HUDEP-2 (cell line): Measurements from ENCODE around the gene CACNG3.
"Not testable (repeated sequence)": the region's sequence is repeated elsewhere in the genome, so short reads cannot be mapped to it uniquely, and the experiment has no call there.

Source experiments
- DNase-seq, 76 experiments: peaks; one replicate each; lab custom pipeline; 2025; ENCODE audit not compliant: unreplicated experiment in 76 of 76; lab: John Stamatoyannopoulos, UW

CACNG3 gene

DNA sequence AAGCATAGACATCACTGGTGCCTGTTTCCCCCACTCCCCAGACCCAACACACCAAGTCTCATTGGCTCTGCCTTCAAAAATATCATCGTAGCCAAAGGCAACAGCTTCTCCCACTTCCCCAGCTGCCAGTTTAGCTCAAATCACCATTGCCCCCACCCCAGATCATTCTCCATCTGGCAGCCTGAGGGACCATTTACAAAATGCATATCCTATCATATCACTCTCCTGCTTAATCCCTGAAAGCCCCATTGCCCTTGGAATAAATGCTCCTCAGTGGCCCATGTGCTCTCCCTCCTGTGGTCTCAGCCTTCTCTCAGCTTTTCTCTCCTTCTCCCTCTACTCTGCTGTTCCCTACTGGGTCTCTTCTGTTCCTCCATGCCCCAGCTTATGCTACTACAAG lies 68.3 kb downstream of the CACNG3 start:
- DNase-seq: no peak

DNA sequence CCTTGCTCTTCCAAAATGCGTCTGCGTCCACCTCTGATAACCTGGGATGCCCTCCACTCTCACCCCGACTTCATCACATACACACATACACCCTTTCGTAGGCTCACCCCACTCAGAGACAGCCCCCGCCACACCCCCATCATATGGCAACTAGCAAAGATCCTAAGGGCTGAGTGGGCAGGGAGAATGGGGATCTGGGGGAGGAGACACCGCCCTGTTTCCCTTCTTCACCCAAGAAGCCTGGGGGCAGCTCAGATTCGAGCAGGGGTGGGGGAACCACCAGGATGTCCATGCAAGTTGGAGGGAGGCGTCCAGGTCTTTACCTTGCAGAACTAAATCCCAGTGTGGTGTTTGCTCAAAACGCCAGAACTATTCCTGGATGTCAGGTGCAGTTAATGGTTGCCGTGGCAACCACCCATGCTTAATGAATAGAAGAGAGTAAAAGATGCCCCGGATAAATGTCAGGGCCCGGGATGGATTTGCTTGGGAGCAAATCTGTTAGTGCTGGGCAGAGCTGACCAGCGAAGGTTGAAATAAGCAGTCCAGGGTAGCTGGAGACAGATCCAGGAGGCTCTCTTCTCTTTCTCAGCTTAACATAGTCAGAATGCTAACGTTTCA lies 72.8 kb downstream of the CACNG3 start:
- no peak for DNase-seq

DNA sequence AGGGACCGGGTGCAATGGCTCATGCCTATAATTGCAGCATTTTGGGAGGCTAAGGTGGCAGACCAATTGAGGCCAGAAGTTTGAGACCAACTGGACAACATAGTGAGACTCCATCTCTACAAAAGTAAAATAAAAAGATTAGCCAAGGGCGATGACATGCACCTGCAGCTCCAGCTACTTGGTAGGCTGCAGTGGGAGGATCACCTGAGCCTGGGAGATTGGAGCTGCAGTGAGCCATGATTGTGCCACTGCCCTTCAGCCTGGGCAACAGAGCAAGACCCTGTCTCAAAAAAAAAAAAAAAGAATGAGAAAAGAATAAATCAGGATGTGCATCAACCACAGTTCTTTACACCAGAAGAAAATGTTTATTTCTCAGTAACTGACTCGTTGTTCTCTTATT lies 76.0 kb downstream of the CACNG3 start:
- DNase-seq: no peak

DNA sequence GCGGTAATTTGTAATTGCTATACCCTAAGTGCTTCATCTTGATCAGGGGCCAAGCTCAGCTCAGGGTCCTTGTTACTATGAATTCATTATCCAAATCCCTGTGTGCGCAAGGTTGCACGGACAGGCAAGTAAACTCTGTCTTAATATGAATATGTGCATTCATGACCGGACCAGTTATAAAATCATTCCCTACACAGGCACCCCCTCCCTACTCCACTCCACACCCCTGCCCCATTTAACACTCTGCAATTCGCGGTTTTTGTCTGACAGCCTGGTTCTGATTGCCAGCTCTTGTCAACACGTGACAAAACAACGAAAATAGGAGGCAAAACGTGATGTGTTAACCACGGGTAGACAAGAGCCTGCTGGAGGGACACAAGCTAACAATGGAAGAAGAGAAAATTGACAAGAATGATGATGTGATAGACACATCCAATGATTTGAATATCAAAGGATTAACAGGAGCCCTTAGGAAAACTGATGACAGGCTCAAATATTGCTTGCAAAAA lies 76.5 kb downstream of the CACNG3 start:
- no peak for DNase-seq

DNA sequence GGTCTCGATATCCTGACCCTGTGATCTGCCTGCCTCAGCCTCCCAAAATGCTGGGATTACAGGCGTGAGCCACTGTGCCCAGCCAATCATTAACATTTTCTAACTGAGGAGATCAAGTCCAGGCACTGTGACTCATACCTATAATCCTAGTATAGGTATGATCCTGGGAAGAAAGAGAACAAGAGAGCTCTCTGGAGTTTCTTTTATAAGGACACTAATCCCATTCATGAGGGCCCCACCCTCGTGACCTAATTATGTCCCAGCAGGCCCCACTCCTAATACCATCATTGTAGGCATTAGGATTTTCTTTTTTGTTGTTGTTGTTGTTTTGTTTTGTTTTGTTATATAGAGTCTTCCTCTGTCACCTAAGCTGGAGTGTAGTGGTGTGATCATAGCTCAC lies 80.4 kb downstream of the CACNG3 start:
- DNase-seq: no peak

DNA sequence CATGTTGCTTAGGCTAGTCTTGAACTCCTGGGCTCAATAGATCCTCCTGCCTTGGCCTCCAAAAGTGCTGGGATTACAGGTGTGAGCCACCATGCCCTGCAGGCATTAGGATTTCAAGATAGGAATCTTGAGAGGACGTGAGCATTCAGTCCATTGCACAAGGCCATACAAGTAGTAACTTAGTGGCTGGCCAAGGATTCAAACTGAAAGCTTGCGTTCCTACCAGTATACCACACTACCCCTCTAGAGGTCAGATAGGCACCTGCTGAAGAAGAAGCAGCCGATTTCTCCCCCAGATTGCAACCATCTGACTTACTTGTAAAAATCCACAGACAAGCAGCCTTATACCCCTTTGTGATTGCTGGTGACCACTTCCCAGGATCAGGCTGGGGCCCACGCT lies 80.9 kb downstream of the CACNG3 start:
- DNase-seq: no peak

DNA sequence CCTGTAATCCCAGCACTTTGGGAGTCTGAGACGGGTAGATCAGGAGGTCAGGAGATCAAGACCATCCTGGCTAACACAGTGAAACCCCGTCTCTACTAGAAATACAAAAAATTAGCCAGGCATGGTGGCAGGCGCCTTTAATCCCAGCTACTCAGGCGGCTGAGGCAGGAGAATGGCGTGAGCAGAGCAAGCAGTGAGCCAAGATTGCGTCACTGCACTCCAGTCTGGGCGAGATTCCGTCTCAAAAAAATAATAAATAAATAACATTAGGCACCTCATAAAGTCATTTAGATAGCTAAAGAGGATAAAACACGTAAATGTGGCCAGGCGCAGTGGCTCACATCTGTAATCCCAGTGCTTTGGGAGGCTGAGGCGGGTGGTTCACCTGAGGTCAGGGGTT lies 87.7 kb downstream of the CACNG3 start:
- DNase-seq: not testable (repeated sequence)

DNA sequence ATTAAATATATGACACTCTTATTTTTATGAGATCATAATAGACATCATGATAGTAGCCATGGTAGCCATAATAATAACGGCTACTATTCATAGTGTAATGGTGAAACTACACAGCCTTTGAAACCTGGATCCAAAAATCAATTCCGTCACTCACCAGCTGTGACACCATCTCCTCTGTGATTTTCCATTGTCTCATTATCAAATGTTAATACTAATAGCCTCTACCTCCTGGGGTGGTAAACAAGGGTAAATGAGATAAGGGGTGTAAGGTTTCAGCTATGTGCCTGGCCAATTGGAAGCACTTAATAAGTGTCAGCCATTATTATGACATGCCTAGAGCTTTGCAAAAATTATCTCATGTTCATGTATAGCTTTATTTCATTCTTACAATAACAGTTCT lies 88.6 kb downstream of the CACNG3 start:
- no peak for DNase-seq

DNA sequence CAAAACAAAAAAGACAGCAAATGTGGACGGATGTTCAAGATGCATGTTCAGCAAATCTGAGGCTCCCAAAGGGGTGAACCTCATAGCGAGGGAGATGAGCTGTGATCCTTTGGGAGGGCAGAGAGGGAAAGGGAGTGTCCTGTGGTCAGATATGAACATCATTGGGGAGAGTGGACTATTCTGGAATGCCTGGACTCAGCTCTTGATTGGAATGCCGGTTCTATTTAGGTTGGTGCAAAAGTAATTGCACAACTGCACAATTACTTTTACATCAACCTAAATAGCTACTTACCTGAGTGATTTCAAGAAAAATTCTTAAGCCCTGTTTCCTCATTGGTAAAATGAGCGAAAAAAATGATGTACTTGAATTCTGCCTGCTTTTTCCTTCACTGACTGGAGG lies 89.6 kb downstream of the CACNG3 start:
- DNase-seq: no peak

DNA sequence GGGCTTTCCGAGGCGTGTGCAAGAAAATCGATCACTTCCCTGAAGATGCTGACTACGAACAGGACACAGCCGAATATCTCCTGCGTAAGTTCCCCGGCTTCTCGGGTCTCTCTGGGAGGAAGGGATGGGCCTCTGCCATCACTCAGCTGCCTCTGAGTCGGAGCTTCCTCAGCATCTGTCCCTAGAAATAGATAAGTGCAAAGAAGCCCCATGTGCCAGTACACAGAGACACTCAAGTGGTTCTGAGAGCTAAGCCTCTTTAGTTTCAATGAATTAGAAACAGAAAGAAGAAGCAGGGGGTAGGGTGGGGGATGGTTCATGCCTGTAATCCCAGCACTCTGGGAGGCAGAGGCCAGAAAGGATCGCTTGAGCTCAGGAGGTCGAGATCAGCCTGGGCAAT lies 90.6 kb downstream of the CACNG3 start:
- no peak for DNase-seq

DNA sequence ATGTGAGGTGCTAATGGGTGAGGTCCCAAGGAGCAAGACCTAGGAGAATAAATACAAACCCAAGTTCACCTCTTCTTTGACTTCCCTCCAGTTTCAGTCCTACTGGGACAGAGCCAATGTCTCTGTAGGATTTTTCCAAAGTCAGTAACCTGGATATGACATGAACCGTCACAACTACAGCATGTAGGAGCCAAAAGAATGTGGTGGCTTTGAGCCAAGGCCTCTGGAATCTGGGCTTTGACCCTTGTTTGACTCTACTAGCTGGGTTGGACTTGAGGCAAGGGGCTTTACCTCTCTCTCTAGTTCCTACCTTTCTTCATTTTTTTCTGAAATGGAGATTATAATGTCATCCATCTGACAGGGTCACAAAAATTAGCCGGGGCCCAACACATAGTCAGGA lies 91.4 kb downstream of the CACNG3 start:
- no peak for DNase-seq

DNA sequence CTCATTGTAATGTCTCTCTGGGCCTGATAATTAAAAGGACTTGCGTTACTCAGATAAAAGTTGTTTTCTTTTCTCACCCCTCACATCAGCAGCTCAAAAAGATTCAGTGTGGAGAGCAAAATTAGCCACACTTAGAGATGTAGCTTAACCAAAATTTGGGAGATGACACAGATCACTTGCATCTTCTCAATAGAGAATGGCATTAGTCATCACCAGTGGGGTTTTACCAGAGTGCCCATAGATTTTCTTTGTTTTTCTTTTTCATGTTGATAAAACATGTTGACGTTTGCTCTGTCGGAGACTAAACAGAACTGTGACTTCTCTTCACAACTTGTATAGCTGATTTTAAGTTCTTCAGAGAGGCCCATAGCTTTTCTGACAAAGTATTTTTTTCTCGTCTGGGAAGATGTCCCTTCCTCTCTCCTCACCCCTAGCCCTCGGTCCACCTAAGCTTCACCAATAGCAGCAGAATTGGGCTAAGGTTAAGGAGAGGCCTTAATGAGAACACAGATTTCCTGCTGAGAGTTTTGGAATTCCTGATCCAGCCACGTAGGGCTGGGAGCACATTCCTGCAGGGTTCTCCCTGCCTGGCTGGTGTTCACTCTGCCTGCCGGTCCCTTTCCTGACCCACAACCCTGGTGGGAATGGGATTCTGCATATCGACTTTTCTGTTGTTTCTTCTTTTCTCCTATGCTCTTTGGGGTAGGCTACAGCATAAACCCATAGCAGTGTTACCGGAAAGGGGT lies 92.6 kb downstream of the CACNG3 start:
- no peak for DNase-seq

DNA sequence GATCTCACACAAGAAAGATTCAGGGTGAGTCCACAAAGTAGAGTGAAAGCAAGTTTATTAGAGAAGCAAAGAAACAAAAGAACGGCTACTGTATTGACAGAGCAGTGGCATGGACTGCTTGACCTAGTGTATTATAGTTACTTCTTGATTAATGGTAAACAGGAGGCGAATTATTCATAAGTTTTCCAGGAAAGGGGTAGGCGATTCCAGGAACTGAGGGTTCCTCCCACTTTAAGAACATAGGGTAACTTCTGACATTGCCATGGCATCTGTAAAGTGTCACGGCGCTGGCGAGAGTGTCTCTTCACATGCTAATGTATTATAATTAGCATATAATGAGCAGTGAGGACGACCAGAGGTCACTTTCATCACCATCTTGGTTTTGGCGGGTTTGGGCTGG lies 93.2 kb downstream of the CACNG3 start:
- no peak for DNase-seq

DNA sequence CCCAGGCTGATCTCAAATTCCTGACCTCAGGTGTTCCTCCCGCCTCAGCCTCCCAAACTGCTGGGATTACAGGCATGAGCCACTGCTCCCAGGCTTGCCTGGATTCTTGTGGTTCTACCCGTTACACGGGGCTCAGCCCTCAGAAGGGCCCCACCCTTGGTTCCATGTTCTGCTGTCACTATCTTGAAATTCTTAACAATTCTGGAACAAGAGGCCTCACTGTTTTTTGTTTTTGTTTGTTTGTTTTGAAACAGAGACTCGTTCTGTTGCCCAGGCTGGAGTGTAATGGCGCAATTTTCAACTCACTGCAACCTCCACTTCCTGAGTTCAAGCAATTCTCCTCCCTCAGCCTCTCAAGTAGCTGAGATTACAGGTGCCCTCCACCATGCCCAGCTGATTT lies 96.6 kb downstream of the CACNG3 start:
- DNase-seq: no peak

DNA sequence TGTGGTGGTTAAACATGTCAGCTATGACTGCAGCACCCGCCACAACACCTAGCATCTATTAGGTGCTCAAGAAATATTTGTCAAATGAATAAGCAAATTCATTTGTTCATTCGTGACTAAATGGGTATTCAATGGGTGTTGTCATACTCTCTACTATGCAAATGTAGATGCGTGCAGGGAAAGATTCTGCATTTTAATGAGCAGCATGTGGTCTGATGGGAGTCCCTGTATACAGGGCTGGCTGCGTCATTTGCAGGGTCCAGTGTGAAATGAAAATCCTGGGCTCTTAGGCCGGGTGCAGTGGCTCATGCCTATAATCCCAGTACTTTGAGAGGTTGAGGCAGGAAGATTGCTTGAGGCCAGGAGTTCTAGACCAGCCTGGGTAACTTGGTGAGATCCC lies 97.5 kb downstream of the CACNG3 start:
- DNase-seq: no peak

DNA sequence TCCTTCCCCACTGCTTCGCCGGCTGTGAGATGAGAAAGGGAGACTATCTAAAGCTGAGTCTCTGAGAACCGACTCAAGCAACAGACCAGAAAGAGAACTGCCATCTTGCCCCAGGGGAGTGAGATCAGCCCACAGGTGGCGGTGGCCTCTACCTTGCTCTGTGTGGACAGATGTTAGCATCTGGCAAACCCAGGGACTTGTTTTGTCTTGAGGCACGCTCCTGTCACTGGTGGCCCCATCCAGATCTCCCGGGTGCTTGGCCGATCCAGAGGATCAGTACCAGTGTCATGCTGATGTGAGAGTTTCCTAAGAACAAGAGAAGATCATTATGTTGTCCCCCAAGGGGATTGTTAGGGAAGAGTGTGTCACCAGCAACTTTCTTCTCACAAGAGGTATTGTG lies 101.4 kb downstream of the CACNG3 start:
- no peak for DNase-seq

DNA sequence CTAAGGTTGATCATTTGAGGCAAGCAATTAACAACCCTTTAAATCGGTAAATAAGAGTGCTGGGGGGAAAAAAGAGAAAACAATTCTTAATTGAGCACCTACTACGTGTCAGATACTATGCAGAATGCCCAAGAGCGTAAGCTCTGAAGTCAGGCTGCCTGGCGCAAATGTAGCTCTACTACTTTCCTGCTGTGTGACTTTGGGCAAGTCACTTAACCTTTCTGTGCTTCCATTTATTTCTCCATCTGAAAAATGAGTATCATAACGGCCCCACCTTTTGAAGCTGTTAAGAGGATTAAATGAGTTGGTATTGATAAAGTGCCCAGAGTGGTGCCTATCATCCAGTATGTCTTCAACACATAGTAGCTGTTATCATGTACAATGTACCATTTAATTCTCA lies 102.0 kb downstream of the CACNG3 start:
- no peak for DNase-seq

DNA sequence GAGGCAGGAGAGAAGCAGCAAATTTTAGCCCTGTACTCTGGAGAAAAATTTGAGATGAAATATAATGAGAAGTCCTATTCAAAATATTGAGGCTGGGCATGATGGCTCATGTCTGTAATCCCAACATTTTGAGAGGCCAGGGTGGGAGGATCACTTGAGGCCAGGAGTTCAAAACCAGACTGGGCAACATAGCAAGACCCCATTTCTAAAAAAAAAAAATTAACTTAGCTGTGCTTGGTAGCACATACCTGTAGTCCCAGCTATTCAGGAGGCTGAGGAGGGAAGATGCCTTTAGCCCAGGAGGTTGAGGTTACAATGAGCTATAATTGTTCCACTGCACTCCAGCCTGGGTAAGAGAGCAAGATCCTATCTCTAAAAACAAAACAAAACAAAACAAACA lies 103.4 kb downstream of the CACNG3 start:
- no peak for DNase-seq

DNA sequence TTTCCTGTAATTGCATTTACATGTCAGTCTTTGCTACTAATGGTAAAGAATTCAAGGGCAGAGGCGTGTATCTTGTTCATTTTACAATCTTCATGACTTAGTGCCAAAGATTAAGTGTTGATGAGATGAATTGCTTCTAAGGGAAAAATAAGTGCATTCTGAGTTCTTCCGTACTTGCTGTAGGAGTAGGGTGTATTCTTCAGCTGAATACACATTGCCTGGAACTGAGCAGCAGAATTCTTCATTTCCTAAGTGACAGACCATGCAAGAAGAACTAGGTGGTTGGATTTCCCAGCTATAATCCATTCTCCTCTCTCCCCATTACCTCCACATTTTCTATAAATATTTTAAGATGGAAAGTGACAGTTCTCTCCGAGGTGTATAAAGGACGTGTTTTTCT lies 104.8 kb downstream of the CACNG3 start:
- no peak for DNase-seq

DNA sequence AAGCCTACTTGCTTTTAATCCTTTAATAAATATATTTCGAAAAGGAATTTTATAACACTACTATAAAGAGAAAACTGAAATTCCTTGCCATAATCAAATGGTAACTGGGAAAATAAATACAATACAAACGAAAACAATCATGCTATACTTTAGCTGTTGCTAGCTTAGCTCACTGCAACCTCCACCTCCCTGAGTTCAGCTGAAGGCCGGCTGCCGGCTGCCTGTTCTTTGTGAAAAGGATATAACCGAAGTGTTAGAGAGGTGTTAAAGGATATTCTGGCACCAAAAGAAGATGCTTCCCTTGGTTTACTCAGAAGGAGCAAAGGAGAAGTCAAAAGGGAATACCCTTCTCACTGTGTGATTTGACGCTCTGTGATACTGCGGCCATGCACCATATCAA lies 108.5 kb downstream of the CACNG3 start:
- DNase-seq: no peak

DNA sequence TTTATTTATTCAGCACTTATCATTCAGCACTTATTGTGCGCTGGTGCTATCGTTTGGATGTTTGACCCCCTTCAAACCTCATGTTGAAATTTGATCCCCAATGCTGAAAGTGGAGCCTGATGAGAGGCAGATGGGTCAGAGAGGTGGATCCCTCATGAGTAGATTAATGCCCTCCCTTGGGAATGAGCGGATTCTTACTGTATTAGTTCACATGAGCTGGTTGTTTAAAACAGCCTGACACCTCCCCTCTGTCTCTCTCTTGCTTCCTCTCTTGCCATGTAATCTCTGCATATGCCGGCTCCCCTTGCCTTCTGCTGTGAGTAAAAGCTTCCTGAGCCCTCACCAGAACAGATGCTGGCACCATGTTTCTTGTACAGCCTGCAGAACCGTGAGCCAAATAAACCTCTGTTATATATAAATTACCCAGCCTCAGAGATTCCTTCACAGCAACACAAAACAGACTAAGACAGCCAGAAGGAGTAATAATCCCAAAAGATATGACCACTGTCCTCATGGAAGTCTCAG lies 111.1 kb downstream of the CACNG3 start:
- DNase-seq: no peak

DNA sequence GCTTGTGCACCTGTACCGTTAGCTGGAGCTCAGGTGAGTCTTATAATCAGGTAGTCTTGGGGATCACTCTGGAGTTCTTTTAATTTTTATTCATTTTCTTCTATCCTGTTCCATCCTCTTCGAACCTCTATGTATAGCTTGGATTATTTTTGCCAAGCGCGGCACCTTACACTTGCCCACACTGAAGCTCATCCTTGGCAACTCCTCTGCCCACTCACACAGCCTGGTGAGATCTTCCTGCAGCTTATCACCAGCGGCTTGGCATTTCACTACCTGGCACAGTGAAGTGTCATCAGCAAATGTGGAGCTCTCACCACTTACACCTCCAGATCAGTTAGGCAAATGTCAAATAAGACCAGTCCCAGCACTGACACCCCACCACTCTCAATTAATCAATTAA lies 116.7 kb downstream of the CACNG3 start:
- DNase-seq: no peak
